ENCODE data around the gene CLEC7A.

The CLEC7A gene

GRCh38 chr12:10174986-10175614 is 45.1 kb upstream of the CLEC7A start:
- H3K9ac ChIP-seq (ENCODE audit: low read length), result no peak overlapping the region
- TF ChIP-seq EZH2phosphoT487 (IDR thresholded peaks at IDR 0.05; ENCODE audit: low read depth), result no peak
- no peak for TF ChIP-seq CTCF (IDR thresholded peaks at IDR 0.05; ENCODE audit: low read depth, low read length)
- H3K9me3 ChIP-seq (ENCODE audit: insufficient read depth, low read length), result no peaks in the 10 kb centered on the region
- no peak overlapping the region for H3K4me3 ChIP-seq (ENCODE audit: low read length)
- H3K27ac ChIP-seq (ENCODE audit: low read length), result no peak overlapping the region
- H3K4me1 ChIP-seq (ENCODE audit: low read length), result no peaks in the 10 kb centered on the region
- no peak overlapping the region for H2AFZ ChIP-seq (ENCODE audit: low read depth, low read length)
- no peaks in the 10 kb centered on the region for H4K20me1 ChIP-seq (ENCODE audit: insufficient read depth, low read length)
- no peak overlapping the region for H3K4me2 ChIP-seq (ENCODE audit: low read length)
- no peaks in the 10 kb centered on the region for H3K79me2 ChIP-seq (ENCODE audit: low read length)
- H3K36me3 ChIP-seq (replicated peaks; ENCODE audit: low read depth, low read length), result no peaks in the 10 kb centered on the region
- peaks cover 62% of the 10 kb centered on the region for H3K27me3 ChIP-seq (ENCODE audit: low read depth, low read length)

DNA sequence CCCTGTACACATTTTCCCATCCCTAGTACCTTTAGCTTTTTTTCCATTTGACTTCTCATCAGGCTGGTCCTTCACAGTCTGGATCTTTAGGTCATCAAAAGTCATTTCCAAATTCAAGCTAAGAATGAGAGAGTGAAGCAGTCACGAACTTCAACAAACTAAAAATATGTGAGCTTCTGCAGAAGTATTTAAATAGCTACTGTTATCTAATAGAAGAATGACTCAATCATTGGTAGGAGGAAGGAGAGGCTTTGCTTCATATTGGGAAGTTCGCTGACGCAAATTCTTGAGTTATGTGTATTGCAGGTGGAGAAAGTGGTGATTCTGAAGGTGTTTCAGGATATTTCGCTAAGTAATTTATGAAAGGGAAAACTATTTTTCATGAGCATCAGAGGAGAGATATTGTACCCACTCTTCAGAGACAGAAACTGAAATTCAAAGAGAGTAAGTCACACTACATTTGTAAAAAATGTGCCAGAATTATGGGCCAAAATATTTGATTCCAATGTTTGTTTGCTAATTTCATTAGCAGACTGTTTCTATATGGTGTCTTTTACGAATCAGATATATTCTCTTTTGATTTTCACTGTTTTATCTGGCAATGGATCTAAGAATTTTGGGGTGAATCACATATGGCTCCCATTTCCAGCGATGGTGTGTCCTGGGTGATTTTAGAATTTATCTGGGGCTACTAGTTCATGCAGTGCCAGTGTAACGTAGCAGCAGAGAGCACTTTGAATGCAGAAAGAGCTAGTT is 42.2 kb upstream of the CLEC7A start, which contains the start of gene OLR1:
Gene OLR1, minus strand, starts transcription at position 160 of the 756 bp plus-strand sequence. Its CDS starts 55 bp downstream, at position 105.
- Histone ChIP-seq H3K27ac (ENCODE audit: low read length) (no peak within 1 kb of the TSS), H3K9me3 (ENCODE audit: insufficient read depth, low read length) (no peaks in the 10 kb centered on the region), H3K9ac (ENCODE audit: low read length) (no peak within 1 kb of the TSS), H3K4me3 (ENCODE audit: low read length) (no peak within 1 kb of the TSS), H3K36me3 (replicated peaks; ENCODE audit: low read depth, low read length) (no peaks in the 10 kb centered on the region), H3K79me2 (ENCODE audit: low read length) (no peaks in the 10 kb centered on the region), H3K4me2 (ENCODE audit: low read length) (no peak within 1 kb of the TSS), H4K20me1 (ENCODE audit: insufficient read depth, low read length) (no peaks in the 10 kb centered on the region), H3K4me1 (ENCODE audit: low read length) (no peaks in the 10 kb centered on the region), H3K27me3 (ENCODE audit: low read depth, low read length) (peaks cover 54% of the 10 kb centered on the region), H2AFZ (ENCODE audit: low read depth, low read length) (no peak within 1 kb of the TSS)
- TF ChIP-seq EZH2phosphoT487 (IDR thresholded peaks at IDR 0.05; ENCODE audit: low read depth) (no peak), CTCF (IDR thresholded peaks at IDR 0.05; ENCODE audit: low read depth, low read length) (no peak)

DNA sequence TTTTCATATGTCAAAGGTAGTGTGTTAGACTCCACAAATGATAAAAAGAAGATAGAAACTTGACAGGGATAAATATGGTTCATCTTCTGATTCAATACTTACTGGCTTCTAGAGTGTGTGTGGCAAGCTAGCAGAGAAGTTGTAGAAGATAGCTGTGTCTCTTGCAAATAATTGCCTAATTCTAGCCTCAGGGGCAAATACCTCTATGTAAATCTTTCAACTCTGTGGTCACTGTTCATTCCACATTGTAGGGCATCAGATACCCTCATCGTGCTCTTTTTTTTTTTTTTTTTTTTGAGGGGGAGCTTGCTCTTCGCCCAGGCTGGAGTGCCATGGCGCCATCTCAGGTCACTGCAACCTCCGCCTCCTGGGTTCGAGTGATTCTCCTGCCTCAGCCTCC is 40.2 kb upstream of the CLEC7A start:
- H4K20me1 ChIP-seq (ENCODE audit: insufficient read depth, low read length), result no peaks in the 10 kb centered on the region
- TF ChIP-seq CTCF (IDR thresholded peaks at IDR 0.05; ENCODE audit: low read depth, low read length), result no peak
- no peak for TF ChIP-seq EZH2phosphoT487 (IDR thresholded peaks at IDR 0.05; ENCODE audit: low read depth)
- no peaks in the 10 kb centered on the region for H3K4me1 ChIP-seq (ENCODE audit: low read length)
- H3K9ac ChIP-seq (ENCODE audit: low read length), result no peak overlapping the region
- H3K36me3 ChIP-seq (replicated peaks; ENCODE audit: low read depth, low read length), result no peaks in the 10 kb centered on the region
- no peak overlapping the region for H3K27ac ChIP-seq (ENCODE audit: low read length)
- H3K9me3 ChIP-seq (ENCODE audit: insufficient read depth, low read length), result no peaks in the 10 kb centered on the region
- no peak overlapping the region for H2AFZ ChIP-seq (ENCODE audit: low read depth, low read length)
- H3K27me3 ChIP-seq (ENCODE audit: low read depth, low read length), result peaks cover 44% of the 10 kb centered on the region
- no peaks in the 10 kb centered on the region for H3K79me2 ChIP-seq (ENCODE audit: low read length)
- H3K4me3 ChIP-seq (ENCODE audit: low read length), result no peak overlapping the region
- no peak overlapping the region for H3K4me2 ChIP-seq (ENCODE audit: low read length)

DNA sequence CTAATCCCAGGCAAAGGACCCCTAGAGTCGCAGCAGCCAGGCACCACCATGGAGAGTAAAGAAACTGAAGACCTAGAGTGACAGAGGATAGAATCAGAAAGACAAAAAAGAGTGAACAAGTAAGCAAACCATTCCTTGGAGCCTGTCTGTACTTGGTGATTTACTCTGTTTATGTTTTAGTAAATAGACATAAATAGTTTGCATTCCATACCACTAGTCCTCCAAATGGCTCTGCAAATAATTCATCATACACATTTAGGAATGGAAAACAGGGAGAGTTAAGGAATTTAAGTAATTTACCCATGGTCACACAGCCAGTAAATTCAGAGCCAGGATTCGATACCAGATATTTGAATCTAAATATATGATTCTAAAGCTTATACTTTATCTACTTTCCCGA is 39.1 kb upstream of the CLEC7A start:
- Histone ChIP-seq H3K4me2 (ENCODE audit: low read length) (no peak overlapping the region), H2AFZ (ENCODE audit: low read depth, low read length) (no peak overlapping the region), H3K27ac (ENCODE audit: low read length) (no peak overlapping the region), H3K4me3 (ENCODE audit: low read length) (no peak overlapping the region), H3K36me3 (replicated peaks; ENCODE audit: low read depth, low read length) (no peaks in the 10 kb centered on the region), H4K20me1 (ENCODE audit: insufficient read depth, low read length) (no peaks in the 10 kb centered on the region), H3K4me1 (ENCODE audit: low read length) (no peaks in the 10 kb centered on the region), H3K9ac (ENCODE audit: low read length) (no peak overlapping the region), H3K27me3 (ENCODE audit: low read depth, low read length) (peaks cover 43% of the 10 kb centered on the region), H3K79me2 (ENCODE audit: low read length) (no peaks in the 10 kb centered on the region), H3K9me3 (ENCODE audit: insufficient read depth, low read length) (no peaks in the 10 kb centered on the region)
- TF ChIP-seq CTCF (IDR thresholded peaks at IDR 0.05; ENCODE audit: low read depth, low read length) (no peak), EZH2phosphoT487 (IDR thresholded peaks at IDR 0.05; ENCODE audit: low read depth) (no peak)
